SK-N-SH treated with all-trans-retinoic acid at 6 μM for 48 hours (cell line): ENCODE results near the gene ADD3.

Source experiments
- CREB5 ChIP-seq: fragments of 250-450 bp; sonication (Bioruptor Pico); IDR thresholded peaks from 2 replicates; pipeline ENCODE4 v1.5.1; 2020; ENCODE audit warnings: low read depth, mild to moderate bottlenecking, moderate library complexity
- POU6F1 ChIP-seq: fragments of 250-450 bp; sonication (Bioruptor Pico); IDR thresholded peaks from 2 replicates; pipeline ENCODE4 v1.8.0; 2021; ENCODE audit warnings: low read depth, mild to moderate bottlenecking, moderate library complexity, borderline replicate concordance
- TOX ChIP-seq: fragments of 250-450 bp; sonication (Bioruptor Pico); IDR thresholded peaks from 2 replicates; pipeline ENCODE4 v1.8.0; 2021; ENCODE audit warnings: mild to moderate bottlenecking, moderate library complexity, borderline replicate concordance
- ZFP3 ChIP-seq: fragments of 250-450 bp; sonication (Bioruptor Pico); IDR thresholded peaks from 2 replicates; pipeline ENCODE4 v1.5.0; 2020; ENCODE audit warnings: mild to moderate bottlenecking, moderate library complexity
- ZFP30 ChIP-seq: fragments of 450-650 bp; formaldehyde crosslinking; IDR thresholded peaks from 2 replicates; pipeline ENCODE4 v1.5.0; 2022; ENCODE audit warnings: mild to moderate bottlenecking, moderate library complexity
- TF ChIP-seq, protein P1 (sequence below): fragments of 250-450 bp; sonication (Bioruptor Pico); IDR thresholded peaks from 2 replicates; pipeline ENCODE4 v1.8.0; 2020; ENCODE audit warnings: mild to moderate bottlenecking, moderate library complexity, borderline replicate concordance

DNA sequence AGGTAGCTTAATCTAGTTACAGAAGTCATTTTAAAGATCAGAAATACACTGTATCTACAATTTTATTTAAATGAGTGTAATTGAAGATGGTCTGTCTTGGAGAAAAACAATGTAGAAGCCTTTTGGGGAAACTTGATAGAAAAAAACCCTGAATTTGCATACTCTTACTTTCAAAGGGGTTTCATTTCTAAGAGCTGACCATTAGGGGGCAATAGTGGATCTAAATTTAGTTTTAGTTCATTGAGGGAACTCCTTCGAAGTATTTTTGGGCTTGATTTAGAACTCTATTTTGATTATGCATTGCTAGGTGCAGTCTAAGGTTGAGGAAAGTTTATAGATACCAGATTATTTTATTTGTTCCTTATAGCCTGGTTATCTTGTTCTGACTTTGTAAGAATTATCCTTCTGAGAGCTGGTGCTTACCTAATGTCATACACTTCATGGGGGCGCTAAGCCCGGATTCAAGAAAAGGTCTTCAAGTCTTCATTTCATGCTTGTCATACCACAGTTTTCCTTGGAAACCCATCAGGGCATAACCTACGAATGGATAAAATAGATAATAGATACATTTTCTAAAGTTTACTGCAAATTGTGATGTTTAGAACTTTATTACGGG lies 130.5 kb downstream of the ADD3 start:
- TF ChIP-seq ZFP3 (CRISPR knock-in tag) (no peak), POU6F1 (CRISPR knock-in tag) (no peak), CREB5 (CRISPR knock-in tag) (no peak), ZFP30 (CRISPR knock-in tag) (no peak), TOX (no peak)
- TF ChIP-seq, protein P1, sequence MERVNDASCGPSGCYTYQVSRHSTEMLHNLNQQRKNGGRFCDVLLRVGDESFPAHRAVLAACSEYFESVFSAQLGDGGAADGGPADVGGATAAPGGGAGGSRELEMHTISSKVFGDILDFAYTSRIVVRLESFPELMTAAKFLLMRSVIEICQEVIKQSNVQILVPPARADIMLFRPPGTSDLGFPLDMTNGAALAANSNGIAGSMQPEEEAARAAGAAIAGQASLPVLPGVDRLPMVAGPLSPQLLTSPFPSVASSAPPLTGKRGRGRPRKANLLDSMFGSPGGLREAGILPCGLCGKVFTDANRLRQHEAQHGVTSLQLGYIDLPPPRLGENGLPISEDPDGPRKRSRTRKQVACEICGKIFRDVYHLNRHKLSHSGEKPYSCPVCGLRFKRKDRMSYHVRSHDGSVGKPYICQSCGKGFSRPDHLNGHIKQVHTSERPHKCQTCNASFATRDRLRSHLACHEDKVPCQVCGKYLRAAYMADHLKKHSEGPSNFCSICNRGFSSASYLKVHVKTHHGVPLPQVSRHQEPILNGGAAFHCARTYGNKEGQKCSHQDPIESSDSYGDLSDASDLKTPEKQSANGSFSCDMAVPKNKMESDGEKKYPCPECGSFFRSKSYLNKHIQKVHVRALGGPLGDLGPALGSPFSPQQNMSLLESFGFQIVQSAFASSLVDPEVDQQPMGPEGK (CRISPR knock-in tag) = no peak
